HG03159 (cell line): ENCODE results near the gene C1QL3.

Experiments used
- ATAC-seq: cut with Tn5 transposase; IDR thresholded peaks from one replicate; pipeline ENCODE4 v1.9.1; 2021; ENCODE audit warnings: mild to moderate bottlenecking, moderate library complexity; ENCODE audit not compliant: unreplicated experiment

C1QL3 gene

DNA sequence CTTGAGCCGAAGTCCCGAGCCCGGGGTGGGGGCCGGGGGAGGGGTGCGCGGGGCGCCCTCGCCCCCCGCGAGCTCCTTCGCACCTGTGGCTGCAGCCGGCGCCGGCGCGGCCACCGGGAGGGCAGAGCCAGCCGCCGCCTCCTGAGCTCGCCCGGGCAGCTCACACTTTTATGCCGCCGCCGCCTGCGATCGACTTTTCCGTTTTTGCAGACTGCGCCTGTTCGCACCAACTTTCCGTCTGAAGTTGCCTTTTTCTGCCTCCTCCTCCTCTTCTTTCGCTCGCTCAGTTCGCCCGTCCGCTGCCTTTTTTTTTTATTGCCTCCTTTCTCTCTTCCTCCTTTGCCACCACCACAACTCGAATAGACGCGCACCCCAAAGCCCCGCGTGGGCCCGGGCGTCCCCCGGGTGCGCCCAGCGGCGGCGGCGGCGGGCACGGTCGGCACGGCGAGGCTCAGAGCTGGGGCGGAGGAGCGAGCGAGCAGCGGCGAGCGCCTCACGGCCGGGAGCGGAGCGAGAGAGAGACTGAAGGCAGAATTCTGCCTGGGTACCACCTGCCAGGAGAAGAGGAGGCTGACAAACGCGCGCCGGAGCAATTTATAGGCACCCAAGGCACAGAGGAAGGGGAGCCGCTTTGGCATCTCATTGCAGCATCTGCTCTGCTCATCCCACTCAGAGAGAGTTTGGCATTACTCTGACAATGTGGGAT lies at the start of gene C1QL3:
Gene C1QL3, minus strand, starts transcription at position 569 of the 706 bp plus-strand sequence. CDS start 814 bp downstream, outside the sequence.
- ATAC-seq: peak; percentile 43

DNA sequence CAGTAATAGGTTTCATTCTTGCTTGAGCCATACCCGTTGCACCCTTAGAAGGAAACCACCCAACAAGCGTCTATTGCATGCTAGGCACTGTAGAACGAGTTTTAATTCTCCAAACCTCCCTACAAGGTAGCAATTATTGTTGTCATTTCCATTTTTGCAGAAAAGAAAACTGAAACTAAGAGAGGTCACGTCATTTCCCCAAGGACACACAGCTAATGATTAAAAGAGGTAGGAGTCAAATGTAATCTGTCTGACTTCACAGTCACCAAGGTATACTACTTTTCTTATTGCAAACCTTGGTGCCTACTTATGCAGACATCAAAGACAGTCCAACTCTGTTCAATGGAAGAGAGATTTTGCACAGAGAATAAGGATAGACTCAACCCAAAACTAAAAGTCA lies 49.1 kb upstream of the C1QL3 start:
- peak; percentile 93 for ATAC-seq

DNA sequence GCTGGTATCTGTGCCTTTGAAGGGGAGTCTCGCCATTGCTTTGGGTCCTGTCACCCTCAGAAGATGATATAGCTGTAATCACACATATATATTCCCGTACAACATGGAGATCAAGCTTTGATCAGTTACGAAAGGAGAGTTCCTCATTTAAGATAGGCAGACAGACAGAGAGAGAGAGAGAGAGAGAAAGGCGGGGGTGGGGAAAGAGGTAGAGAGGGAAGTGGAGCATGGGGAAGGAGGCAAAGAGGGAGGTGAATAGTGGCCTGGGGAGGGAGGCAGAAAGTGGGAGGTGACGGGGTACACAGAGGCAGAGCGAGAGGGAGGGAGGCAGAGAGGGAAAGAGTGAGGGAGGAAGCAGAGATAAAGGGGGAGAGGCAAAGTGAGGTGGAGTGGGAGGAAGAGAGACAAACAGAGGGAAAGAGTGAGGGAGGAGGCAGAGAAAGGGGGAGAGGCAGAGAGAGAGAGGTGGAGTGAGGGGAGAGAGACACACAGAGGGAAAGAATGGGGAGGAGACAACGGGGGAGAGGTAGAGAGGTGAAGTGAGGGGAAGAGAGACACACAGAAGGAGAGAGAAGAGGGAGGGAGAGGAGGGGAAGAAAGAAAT lies 44.6 kb upstream of the C1QL3 start:
- no peak for ATAC-seq

DNA sequence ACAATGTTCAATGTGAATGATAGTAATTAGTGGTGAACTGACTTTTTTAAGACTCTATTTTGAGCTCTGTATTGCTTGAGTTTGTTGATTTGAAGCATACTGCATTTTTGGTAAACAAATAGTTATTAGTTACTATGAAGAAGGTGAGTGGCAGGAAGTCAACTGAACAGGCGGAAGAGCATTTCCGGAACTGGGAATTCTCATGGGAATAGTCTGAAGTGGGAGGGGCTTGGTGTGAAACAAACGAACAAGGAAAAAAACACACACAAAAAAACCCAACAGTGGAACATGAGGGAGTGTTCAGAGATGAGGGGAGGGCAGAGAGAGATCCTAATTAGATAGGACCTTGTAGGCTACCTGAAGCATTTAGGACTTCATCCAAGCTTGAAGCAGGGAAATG lies 43.9 kb upstream of the C1QL3 start:
- no peak for ATAC-seq

DNA sequence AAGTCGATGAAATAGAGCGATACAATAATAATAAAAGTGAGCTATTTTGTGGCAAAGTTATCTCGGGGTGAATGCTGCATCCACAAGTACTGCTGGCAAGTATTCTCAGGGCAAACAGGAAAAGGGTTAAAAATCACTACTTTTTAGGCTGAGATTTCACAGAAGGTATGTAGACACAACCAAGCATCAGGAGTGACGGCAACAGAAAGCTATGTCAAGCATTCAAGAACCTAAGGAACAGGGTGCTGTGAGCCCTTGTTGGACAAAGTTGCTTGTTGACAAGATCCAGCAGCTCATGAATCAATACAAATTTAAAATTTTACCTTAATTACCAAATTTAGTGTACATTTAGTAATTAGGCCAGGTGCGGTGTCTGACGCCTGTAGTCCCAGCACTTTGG lies 41.2 kb upstream of the C1QL3 start:
- no peak for ATAC-seq

DNA sequence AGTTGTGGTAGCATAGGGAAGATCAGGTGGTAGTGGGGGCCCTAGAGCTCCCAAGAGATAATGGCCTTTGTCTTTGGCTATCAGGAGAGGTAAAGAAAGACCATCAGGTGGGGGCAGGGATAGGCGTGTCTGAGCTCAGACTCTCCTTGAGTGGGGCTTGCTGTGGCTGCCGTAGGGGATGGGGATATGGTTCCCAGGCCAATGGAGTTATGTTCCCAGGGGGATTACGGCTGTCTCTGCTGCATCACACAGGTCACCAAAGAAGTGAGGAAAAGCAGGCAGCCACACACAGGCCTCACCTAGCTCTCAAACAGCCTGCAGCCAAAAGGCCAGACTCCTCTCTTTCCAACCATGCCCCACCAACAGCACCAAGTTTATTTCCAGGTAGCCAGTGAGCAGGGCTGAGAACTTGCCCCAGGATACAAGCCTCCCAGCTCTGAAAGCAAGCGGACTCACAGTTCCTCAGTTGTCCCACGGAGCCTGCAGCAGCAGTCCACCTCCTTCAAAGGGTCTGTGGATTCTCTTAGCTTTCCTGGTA lies 37.6 kb upstream of the C1QL3 start:
- no peak for ATAC-seq

DNA sequence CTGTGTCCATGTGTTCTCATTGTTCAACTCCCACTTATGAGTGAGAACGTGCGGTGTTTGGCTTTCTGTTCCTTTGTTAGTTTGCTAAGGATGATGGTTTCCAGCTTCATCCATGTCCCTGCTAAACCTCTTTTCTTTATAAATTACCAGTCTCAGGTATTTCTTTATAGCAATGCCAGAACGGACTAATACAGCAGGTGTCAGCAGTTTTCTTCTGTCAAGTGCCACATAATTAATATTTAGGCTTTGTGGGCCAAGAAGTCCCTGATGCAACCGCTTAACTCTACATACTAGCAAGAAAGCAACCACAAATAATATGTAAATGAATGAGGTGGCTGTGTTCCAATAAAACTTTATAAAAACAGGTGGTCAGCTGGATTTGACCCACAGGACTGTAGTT lies 26.3 kb upstream of the C1QL3 start:
- ATAC-seq: no peak

DNA sequence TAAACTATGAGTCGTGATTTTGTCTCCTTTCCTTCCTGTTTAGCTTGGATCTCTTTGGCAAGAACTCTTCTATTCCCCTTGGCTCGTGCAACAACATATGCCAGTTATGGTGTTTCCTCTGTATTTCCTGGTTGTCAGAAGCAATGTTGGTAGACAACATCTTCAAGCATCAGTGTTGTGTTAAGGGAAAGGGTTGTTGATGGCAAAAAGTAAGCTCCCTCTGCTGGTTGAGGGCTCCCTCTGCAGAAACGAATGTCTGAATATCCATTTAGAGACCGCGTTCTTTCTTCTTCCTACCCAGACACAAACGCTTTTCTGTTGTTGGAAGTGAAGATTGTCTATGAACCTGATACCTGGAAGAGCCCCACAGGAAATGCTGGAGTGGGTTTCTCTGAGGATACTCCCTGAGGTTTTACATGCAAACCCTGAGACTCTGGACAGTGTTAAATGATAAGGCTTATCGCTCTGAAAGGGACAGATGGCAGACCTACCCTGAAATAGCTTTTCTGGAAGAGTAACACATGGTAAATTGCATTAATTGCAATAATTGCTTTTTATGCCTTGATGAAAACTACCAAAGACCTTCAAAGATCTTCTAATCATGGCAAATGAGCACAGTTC lies 23.5 kb upstream of the C1QL3 start:
- ATAC-seq: peak; percentile 79

DNA sequence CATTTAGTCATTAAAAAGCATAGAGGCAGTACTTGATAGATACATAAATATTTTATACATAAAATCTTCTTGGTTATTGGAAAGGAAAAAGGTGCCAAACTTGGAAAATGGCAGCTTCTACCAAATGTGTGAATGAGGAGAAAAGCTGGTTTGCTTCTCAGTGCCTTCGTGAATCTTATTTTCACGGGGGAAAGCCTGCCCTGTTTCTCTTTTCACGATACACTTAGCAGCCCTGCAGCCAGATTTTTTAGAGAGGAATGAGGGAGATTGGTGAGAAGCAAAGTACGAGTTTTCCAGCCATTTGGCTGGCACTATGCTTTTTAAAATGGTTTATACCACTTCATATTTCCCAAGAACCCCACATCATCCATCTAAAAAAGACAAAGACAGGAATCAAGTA lies 22.9 kb upstream of the C1QL3 start:
- no peak for ATAC-seq

DNA sequence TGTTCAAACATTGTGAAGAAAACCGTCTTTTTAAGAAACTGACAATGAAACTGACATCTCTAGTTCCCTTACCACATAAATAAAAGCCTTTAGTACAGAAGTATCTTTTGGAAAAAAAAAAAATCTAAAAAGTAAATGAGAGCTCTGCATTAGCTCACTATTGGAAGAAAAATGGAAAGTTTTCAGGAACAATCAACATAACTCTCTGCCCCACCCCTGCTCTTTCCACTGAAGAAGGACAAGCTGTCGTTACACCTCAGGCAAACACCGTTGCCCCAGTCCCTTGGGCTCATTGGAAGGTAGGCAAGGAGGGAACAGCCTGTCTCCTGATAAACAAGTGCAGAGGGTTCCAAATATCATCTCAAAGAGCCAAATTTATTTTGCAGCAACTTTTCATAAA lies 22.4 kb upstream of the C1QL3 start:
- no peak for ATAC-seq

DNA sequence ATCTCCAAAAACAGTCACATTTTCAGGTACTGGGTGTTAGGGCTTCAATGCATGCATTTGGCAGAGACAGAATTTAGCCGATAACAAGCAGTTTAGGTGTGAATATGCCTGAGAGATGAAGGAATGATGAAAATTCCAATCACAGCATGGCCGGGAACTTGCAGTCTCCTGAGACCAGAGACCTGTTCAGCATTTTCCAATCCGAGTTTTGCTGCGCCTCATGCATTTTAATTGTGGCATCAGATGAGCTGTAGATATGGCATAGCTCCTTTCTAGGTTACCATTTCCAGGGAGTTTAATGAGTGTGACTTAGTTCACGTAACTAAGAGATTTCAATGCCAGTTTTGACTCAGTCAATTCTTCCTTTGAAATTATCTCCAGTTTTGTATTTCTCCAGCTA lies 14.5 kb upstream of the C1QL3 start:
- no peak for ATAC-seq

DNA sequence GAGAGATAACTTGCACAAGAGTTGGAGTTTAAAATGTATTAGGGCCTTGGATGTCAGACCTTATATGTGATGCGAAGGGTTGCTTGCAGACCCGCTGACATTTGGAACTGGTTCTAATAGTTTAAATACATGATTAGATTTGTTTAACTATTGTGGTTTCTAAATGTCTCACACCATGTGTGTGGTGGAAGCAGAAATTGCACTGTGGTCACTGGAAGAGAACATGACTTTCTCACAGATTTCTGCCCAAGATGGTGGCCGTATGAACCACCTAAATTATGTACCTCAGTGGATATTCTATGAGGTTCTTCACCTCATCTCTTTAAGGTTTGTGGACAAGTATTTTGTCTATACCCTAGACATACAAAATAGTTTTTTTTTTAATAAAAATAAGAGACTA lies 8.2 kb upstream of the C1QL3 start:
- no peak for ATAC-seq

DNA sequence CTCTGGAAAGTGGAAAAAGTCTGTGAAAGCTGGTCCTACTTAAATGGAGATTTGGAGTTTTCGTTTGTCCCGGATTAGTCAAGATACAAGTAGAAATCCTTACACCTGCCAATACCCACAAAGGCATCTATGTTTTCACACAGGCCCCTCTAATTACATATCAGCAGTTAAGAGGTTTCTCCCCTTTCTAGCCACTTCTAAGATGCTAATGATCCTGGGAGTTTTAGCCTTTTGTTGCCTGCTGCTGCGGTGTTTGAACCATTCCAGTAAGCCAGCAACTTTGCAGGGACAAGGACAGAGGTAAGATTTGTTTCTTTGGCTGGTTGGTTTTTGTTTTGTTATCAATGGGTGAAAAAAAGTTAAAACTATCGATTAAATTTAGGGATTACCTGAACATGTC lies 5.8 kb upstream of the C1QL3 start:
- ATAC-seq: no peak

DNA sequence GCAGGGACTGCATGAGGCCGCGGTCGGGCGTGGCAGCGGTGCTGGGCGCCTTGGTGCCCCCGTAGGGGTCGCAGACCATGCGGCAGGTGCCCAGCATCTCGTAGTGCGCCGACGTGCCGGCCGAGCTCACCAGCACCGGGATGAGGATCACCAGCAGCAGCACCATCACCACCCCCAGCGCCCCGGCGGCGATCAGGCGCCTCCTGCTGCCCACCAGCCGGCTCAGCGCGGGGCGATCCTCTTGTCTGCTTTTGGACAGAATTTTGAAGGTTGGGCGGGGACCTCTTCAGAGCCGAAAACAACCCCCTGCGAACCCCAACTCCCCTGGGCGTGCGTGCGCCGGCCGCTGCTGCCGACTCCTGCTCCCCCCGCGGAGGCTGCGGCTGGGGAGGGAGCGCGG lies 779 bp downstream of the C1QL3 start:
- ATAC-seq: peak; percentile 63

DNA sequence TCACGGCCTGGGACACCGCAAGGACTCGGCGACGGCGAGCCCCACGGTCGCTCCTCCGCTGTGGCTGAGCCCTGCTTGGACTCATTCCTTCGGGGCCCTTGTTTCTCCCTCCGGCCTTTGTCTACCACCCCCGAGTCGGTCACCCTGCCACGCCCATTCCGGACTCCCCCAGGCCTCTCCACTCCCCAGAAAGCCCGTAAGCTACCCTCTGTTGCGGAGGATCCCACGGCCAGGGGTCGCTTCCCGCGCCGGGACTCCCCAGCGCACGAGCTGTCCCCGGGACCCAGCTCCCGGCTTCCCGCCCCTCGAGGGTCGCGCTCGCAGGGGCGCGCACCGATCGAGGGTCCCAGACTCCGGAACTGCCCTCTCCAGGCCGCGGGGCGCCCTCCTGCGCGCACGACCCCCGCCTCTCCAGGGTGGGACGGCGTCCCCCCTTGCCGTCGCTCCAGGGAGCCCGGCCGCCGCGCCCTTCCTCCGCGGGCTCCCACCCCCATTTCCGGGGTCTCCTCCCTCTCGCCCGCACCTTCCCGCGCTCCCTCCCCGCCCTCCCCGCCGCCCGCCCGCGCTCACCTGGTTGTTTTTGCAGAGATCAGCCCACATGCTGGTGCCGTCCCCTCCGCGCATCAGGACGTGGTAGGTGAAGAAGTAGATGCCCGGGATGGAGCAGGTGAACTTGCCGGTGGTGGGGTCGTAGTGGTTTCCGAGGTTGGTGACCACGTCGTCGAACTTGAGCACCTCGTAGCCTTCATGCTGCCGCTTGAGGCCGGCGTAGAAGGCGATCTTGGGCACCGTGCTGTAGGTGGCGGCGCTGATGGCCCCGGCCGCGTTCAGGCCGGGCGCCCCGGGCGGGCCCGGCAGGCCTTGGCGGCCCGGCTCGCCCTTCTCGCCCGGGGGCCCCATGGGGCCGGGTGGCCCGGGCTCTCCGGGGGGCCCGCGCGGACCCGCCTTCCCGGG lies 1.5 kb downstream of the C1QL3 start:
- ATAC-seq: peak; percentile 37

DNA sequence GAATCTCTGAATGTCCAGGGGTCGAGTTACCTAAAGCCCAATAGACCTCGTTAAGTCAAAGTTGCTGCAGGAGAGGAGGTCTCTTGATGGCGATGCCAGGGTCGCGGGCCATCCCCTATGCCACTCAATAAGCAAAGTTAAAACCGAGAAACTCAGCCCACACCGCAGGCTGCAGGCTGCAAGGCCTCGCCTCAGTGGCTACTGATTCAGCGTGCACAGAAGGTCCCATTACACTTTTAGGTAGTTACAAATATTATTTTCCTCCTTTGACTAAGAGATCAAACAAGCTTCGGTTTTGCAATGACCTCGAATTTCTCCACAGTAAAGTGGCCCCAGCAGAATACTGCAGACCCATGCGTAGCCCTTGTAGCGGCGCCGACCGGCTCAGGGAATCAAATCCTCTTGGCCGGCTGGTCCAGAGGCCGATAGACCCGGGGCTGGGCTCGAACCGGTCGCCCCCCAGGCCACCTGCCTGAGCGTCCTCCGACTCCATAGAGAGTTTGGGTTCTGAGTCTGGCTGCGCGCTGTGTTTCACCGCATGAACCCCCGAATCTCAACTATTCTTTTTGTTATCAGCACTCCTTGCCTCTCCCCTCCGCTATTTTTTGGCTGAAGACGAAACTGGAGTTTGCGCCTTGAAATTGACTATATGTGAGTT lies 2.3 kb downstream of the C1QL3 start:
- no peak for ATAC-seq

DNA sequence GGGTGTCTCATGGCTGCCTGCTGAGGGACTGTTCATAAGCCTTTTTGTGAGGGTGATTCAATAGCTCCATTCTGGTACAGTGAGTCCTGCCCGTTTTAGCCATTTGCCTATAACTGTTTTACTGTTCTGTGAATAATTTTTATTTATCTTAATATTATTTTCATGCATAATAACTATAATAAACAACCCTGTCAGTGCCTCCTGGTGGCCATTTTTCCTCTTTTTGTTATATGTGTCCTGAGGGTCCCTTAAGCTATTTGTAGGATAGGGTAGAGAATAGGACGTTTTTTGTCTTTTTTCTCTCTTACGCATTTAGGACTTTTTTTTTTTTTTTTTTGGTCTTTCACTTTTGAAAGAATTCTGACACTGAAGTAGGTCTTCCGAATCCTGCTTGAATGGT lies 2.9 kb downstream of the C1QL3 start:
- no peak for ATAC-seq

DNA sequence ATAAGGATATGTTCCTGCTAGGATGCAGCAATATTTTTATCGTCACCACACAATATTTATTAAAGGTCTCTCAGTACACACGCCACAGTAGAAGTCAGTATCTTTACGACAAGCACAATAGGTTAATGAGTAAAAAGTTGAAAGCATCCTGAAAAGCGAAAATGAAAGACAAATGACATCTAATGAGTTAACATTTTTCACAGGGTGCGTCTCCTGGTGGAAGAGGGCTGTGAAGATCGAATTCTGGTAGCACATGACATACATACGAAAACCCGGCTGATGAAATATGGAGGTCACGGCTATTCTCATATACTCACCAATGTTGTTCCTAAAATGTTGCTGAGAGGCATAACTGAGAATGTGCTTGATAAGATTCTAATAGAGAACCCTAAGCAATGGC lies 10.8 kb downstream of the C1QL3 start:
- ATAC-seq: no peak

DNA sequence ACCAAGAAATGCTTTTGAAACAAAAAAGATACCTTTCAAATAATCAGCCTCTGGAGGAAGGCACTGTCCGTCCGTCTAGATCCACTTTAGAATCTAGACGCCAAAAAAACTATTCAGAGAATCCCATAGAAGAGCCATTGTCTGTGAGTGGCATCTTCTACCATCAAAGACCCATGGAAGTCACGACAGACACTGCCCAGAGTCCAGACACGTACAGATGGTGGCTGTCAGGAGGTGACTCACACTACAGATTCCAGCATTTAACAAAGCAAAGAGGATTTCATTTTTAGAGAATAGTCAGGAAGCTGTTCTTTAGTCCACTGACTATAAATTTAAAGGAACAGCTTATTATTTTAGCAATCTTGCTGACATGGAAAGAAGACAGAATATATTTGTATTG lies 11.7 kb downstream of the C1QL3 start:
- no peak for ATAC-seq

DNA sequence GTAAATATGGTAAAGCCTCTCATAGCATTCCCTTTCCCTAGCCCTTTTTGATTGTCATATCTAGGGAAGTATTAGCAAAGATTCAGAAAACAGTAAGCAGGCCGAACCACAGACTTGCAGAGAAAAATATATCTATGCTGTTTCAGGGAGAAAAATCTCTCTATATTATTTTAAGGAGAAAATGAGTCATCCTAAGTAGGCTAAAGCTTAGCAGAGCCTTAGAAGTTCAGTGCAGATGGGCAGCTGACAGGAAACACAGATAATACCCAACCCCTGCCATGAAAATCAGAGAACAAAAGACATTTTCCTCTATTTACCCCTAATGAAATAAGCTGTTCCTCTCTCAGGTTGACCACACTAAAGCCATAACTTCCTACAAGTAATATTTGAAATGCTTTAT lies 16.5 kb downstream of the C1QL3 start:
- ATAC-seq: no peak

DNA sequence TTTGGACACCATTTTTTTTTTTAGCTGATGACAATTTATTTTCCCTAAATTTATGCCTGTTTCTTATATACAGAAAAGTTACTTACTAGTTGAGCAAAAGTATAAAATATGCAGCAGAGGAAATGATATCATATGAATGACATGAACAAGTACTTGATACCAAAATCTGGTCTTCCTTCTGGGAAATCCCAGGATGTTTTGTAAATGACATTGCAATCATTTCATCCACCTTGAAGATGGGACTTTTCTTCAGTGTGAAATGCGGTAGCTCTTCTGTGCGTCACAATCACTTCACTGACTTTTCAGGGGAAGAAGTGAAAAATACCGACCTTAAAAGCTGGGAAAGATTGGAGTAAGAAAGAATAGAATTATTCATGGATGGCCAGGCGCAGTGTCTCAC lies 23.8 kb downstream of the C1QL3 start:
- no peak for ATAC-seq
